ENCODE results near the gene RORC. TPM values are rescaled to one million over a fixed set of nuclear protein-coding genes. Genes with fewer than 3 reads are reported as not detected.
"Not testable (repeated sequence)": the region's sequence is repeated elsewhere in the genome, so short reads cannot be mapped to it uniquely, and the experiment has no call there.

The RORC gene
- total RNA-seq = 0.10 TPM
- long read RNA-seq = 0 reads

- DNase-seq (ENCODE audit: low spot score) = no peak
These were observed at the start of gene RORC for GRCh38 chr1:151831605-151832004. Gene RORC, minus strand, starts transcription at chr1:151831802. Its CDS starts 38 bp downstream, at chr1:151831764.

- DNase-seq (ENCODE audit: low spot score) = no peak
These were observed 44.0 kb upstream of the RORC start for GRCh38 chr1:151875419-151876097.

- DNase-seq (ENCODE audit: low spot score) = not testable (repeated sequence)
These were observed 41.2 kb upstream of the RORC start for GRCh38 chr1:151872776-151873175.

- DNase-seq (ENCODE audit: low spot score) = no peak
These were observed 39.9 kb upstream of the RORC start for GRCh38 chr1:151871284-151872030.

GRCh38 chr1:151868486-151868885, 36.9 kb upstream of the RORC start:
- DNase-seq (ENCODE audit: low spot score) = no peak

- no peak for DNase-seq (ENCODE audit: low spot score)
These were observed 36.3 kb upstream of the RORC start for GRCh38 chr1:151867765-151868411.

- no peak for DNase-seq (ENCODE audit: low spot score)
These were observed 35.7 kb upstream of the RORC start for GRCh38 chr1:151867321-151867720.

- DNase-seq (ENCODE audit: low spot score) = peak; percentile 18
These were observed 32.8 kb upstream of the RORC start for GRCh38 chr1:151864411-151864810.

GRCh38 chr1:151862604-151863003, 31.0 kb upstream of the RORC start:
- peak; percentile 18 for DNase-seq (ENCODE audit: low spot score)

GRCh38 chr1:151860504-151861187, 29.0 kb upstream of the RORC start:
- DNase-seq (ENCODE audit: low spot score) = peak; percentile 77

- peak; percentile 71 for DNase-seq (ENCODE audit: low spot score)
These were observed 28.3 kb upstream of the RORC start for GRCh38 chr1:151859891-151860293.

GRCh38 chr1:151858886-151859665, 27.5 kb upstream of the RORC start:
- peak; percentile 72 for DNase-seq (ENCODE audit: low spot score)

GRCh38 chr1:151858030-151858746, 26.6 kb upstream of the RORC start:
- peak; percentile 30 for DNase-seq (ENCODE audit: low spot score)

GRCh38 chr1:151855933-151856332, 24.3 kb upstream of the RORC start:
- no peak for DNase-seq (ENCODE audit: low spot score)

- peak; percentile 57 for DNase-seq (ENCODE audit: low spot score)
These were observed 23.9 kb upstream of the RORC start for GRCh38 chr1:151855516-151855915.

GRCh38 chr1:151854658-151855057, 23.1 kb upstream of the RORC start:
- DNase-seq (ENCODE audit: low spot score) = peak; percentile 39

GRCh38 chr1:151853411-151853943, 21.9 kb upstream of the RORC start, which contains the start of gene THEM5:
Gene THEM5, minus strand, starts transcription at chr1:151853712. Its CDS starts 147 bp downstream, at chr1:151853565.
- DNase-seq (ENCODE audit: low spot score) = peak; percentile 64

- DNase-seq (ENCODE audit: low spot score) = peak; percentile 62
These were observed 21.1 kb upstream of the RORC start for GRCh38 chr1:151852733-151853132.

- peak; percentile 79 for DNase-seq (ENCODE audit: low spot score)
These were observed 20.3 kb upstream of the RORC start for GRCh38 chr1:151851886-151852285.

GRCh38 chr1:151849871-151850270, 18.3 kb upstream of the RORC start:
- peak; percentile 73 for DNase-seq (ENCODE audit: low spot score)
